ENCODE data around the gene CRPPA.
"Not testable (repeated sequence)": the region's sequence is repeated elsewhere in the genome, so short reads cannot be mapped to it uniquely, and the experiment has no call there.

CRPPA gene

GRCh38 chr7:16421333-16422102 is at the start of gene CRPPA:
TSS of gene CRPPA (minus strand) at chr7:16421538. CDS start at chr7:16421322, 216 bp downstream.
- peak; percentile 28 for DNase-seq

DNA sequence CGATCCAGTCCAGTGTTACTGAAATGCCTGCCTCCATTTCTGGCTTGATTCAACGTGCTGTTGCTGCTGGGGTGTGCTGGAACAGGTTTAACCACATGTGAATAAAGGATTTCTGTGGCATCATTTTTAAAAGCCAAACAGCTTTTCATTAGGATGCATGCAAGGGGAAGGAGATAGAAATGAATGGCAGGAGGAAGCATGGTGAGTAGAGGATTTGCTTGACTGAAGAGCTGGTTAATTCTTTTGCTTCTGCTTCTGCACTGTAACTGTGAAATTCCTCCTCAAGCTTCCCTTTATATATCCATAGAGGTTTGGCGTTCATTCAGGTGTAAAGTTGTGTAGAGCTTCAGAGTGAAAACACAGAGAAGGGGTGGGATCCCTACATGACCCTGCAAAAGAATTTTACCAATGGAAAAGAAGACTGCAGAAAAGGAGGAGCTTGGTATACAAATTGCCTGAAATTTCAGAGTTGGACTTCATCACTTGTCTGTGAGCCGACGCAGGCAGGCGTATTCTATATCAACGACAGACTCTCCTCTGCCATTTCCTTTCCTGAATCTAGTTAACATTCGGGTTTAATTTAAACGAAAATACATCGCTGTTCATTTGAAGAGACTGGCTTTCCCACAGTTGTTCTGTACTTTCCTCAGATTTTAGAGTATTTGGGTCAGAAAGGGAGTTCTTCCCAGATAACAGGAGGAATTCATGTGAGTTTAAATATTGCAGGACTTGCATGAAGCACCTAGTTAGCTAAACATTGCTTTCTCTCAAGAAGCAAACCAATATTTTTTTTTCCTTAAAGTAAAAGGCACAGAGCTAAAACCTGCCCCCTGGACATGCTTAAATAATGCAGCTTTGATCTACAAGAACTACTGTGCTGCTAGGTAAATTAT is 44.4 kb upstream of the CRPPA start, which contains the start of gene SOSTDC1:
SOSTDC1 (minus strand) TSS at position 270 of the 893 bp plus-strand sequence; CDS start at position 200, 70 bp downstream.
- no peak for DNase-seq

DNA sequence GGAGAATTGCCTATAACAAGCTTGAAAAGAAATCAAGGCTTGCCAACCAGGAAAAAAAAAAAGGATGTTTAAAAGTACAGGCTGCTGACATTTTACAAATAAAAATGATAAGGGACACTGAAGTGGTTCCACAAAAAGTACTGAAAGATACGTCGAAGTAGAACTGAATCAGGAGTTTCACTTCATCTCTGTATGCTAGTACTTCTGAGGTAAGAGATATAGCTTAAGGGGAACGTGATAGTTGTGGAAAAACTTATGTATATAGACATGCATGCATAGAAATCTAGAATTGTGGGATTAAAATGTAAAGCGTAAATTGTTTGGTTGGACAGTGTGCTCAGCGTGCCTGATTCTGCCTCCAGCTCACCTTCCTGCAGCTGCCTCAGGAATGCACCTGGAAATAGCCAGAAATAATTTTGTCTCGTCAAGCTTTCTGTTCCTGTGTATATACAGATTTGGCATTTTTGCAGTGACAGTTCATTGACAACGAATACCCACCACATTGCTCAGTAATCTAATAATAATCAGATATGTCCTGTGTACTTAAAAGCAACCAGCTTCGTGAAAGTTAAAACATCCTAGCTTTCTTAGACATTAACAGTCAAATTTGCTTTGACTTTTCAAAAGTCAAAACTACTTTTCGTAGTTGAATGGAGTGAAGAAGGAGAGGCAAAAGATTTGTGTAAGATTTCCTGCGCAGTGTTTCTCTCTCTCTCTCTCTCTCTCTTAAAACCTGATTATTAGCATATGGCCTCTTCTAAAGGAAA is 42.8 kb upstream of the CRPPA start:
- no peak for DNase-seq

DNA sequence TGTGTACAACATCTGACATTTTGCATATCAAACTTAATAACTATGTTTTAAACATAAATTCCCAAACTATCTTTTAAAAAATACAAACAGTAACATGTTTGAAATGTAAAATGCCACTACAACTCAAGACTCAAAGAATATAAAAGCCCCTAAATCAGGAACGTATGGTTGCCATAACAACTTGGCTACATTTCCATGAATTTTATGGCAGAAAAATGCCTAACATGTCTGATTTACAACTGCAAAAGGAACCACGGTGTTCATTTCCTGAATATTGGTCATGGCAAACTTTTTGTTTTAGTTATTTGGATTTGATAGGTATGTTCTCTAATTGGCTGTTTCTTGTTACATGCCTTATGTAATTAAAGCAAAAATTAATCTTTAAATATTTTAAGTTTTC is 42.2 kb upstream of the CRPPA start:
- DNase-seq, result no peak

DNA sequence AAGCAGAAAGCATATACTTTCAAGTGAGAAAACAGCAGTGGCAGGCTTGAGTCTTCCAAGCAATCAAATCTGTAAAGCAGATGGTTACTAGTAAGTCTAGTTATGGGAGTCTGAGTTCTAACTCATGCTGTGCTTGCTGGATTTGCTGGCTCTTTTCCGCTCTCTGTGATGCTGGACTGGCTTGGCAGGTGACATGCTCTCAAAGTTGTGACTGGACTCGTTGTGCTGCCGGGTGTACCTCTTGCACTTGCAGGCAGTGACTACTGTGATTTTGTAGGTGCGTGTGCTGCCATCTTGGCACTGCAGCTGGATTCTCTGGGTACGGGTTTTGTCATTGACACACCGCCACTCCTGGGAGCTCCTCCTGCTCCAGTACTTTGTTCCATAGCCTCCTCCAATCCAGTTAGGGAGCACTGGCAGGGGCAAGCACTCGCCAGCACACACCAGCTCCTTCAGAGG is 41.1 kb upstream of the CRPPA start:
- no peak for DNase-seq

DNA sequence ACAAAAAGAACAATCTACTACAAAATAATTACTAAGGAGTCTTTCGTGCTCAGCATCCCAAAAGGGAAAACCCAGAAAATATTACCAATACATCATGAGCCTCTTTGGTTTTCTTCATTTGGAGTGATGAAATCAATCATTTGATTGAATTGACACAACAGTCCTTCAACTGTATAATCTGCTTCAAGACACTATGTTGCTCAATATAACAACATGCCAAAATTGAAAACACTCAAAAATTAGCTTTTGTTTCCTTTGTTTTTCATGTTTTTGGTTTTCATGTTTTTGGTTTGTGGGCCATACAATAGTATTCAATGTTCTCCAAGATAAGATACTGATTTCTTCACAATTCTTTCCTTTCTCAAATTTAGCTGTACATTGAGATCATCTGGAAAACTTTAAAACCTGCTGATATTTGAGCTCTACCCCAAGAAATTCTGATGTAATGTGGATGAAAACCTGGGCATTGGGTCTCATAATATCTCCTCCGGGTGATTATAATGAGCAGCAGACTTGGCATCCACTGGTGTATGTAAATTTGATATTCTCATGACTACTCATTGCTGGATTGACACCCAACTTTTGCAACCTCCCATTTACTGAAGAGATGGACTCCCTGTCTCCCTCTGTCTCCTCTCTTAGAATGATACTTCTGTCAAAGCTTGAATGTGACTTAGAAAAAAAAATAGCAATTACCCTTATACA is 39.6 kb upstream of the CRPPA start:
- no peak for DNase-seq

DNA sequence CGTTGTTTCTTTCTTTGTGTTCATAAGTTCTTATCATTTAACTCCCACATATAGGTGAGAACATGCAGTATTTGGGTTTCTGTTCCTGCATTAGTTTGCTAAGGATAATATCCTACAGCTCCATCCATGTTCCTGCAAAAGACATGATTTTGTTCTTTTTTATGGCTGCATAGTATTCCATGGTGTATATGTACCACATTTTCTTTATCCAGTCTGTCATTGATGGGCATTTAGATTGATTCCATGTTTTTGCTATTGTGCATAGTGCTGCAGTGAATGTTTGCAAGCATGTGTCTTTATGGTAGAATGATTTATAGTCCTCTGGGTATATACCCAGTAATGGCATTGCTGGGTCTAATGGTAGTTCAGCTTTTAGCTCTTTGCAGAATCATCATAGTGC is 35.0 kb upstream of the CRPPA start:
- not testable (repeated sequence) for DNase-seq

GRCh38 chr7:16455591-16455990 is 34.3 kb upstream of the CRPPA start:
- no peak for DNase-seq

GRCh38 chr7:16450366-16450765 is 29.0 kb upstream of the CRPPA start:
- no peak for DNase-seq

GRCh38 chr7:16447876-16448275 is 26.5 kb upstream of the CRPPA start:
- no peak for DNase-seq

- DNase-seq, result no peak
Observed at GRCh38 chr7:16446508-16446907, 25.2 kb upstream of the CRPPA start.

DNA sequence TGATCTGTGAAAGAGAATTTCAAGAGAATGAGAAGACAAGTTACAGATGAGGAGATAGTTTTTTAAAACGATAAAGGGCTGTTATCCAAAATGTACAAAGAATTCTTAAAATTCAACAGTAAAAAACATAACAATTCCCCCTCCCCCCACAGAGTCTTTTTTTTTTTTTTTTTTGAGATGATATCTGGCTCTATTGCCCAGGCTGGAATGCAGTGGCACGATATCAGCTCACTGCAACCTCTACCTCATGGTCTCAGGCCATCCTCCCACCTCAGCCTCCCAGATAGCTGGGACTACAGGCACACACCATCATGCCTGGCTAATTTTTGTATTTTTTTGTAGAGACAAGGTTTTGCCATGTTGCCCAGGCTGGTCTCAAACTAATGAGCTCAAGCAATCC is 22.5 kb upstream of the CRPPA start:
- DNase-seq, result not testable (repeated sequence)

DNA sequence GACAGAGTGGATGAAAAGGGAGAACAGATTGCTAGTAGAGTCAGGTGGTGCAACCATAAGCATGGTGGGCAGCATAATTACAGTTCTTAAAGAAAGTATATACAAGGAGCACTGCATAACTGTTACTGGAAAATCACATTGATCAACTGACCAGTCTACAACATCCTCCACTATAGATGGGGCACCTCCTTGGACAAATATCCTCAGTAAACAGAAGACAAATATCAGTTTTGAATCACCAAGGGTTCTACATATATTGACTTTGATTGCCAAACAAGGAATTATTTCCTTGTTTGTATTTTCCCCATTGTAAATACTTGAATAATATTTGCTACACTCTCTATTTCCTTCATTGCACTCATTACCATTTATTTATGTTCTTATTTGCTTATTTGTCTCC is 17.6 kb upstream of the CRPPA start:
- DNase-seq, result no peak

DNA sequence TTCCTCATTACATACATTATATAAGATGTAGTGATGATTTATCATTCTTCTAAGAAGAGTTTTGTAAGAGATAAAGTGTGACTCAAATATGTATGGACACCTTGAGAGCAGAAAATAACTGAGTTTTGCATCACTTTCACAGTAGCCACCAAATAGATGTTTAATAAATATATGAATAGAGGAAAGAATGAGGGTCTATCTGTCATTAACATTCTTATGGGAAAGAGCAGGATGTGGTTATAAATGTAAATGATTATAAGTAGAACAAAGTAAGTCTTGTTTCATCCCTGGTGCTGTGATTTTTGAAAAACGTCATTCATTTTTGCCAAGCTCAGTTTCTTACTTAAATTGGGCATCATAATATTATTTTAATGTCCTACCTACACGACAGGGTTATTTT is 15.0 kb upstream of the CRPPA start:
- no peak for DNase-seq

DNA sequence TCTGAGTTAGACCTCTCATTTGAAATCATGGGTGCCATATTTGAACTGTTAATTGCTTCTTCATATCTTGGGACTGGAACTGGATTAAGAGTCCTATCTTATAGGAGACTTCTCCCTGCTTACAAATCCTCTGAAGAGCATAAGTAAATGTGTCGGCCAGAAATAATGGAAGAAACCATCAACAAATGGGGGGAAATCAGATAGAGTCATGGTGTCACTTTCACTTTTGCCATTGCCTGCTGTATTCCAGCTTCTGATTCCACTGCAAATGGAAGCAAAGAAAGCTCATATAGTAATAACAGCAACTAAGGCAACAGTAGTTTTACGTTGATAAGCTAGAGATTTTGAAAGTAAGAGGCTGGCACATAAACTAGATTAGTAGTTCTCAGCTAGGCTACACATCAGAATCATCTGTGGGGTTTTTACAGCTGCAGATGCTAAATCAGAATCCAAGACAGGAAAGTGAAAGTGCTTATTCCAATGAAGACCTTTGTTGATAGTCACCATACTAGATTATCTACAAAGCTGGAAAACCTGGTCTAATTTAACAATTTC is 12.3 kb upstream of the CRPPA start:
- DNase-seq, result no peak

DNA sequence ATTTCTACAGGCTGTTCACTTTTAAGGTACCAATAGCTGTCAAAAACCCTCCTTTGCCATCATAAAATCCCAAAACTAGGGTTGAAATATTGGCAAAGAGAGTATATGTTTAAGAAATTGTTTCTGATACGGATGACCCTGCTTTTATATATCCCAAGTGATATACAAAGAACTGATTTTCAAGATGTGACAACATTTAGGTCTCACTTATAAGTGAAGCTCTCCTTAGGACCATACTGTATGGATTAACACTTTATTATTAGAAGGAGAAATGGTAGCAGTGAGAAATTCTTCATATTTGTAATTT is 11.0 kb upstream of the CRPPA start:
- no peak for DNase-seq

DNA sequence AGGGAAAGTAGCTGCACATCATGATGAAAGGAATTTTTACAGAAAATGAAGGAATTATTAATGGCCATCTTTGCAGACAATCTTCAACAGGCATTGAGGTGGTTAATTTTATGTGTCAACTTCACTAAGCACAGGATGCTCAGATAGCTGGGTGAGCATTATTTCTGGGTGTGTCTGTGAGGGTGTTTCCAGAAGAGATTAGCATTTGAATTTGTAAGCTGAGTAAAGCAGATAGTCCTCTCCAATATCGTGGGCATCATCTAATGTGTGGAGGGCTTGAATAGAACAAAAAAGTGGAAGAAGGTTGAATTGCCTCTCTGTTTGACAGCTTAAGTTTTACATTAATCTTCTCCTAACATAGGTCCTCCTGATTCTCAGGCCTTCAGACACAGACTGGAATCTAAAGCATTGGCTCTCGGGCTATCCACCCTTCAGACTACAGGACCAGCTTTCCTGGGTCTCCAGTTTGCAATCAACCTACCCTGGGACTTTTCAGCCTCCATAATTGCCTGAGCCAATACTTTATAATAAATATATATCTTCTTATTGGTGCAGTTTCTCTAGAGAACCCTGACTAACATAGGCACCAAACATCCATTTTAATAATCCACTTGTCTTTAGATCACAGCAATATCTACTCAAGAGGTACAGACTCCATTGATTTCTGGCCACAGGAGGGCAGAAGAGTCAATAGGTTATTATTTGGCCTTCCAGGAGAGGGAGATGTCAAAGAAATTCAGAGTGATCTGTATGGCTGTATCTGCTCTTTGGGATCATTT is 10.5 kb upstream of the CRPPA start:
- no peak for DNase-seq

DNA sequence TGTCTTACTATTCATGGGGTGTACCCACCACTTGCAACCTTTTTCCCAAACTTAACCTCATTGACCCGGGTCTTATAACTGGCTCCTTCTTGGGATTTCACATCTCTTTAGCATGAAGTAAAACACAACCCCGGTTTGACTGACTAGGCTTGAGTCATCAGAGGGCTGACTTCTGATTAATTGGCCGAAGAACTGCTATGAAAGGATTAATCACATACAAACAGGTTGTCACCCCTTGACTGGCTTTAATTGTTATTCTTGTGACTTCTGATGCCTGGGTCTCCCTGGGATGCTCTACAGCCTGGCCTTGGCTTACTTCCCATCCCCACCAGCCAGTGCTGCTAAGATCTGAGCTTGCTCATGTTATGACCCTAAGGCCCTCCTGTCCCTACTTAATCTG is 8.8 kb upstream of the CRPPA start:
- no peak for DNase-seq

DNA sequence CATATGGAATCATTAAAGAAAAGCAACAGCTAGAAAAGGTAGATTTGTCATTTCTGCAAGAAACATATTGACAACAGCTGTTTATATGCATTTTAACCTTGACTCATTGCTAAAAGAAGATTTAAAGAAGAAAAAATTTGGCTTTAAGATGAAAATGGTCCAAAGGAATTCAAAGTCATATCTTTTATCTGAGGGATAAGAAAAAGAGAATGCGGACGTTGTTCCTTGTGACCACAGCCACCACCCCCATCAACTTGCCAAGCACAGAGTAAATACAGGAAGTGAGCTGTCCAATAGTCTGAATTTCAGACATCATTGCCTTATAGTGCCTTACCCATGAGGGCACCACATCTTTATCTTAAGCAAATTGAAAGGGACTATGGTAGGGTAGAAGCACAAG is 7.3 kb upstream of the CRPPA start:
- DNase-seq, result no peak

GRCh38 chr7:16428182-16428581 is 6.8 kb upstream of the CRPPA start:
- DNase-seq, result no peak

DNA sequence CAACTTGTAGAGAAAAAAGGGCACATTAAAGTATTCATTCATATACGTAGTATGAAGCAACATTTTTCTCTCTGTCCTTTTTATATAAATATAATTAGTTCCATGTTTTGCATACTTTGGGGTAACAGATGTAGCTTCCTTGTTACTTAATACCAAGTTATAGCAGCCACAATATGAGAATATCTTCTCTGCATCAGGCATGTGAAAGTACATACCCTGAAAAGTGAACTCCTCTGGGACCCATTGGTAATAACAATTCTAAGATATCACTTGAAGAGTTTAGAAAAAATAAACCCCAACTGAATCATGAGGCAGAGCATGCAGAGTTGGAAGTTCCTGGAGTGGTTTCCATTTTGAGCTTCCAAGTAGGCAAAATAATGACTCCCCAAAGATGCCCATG is 2.4 kb upstream of the CRPPA start:
- no peak for DNase-seq

GRCh38 chr7:16422917-16423316 is 1.6 kb upstream of the CRPPA start:
- no peak for DNase-seq

All from CD4-positive, alpha-beta T cell treated with Interleukin-15 for 1 hour (primary cell).